ENCODE measurements around the gene ACADM. TPM values are rescaled to one million over a fixed set of nuclear protein-coding genes. Genes with fewer than 3 reads are reported as not detected.
"Not testable (repeated sequence)": the region's sequence is repeated elsewhere in the genome, so short reads cannot be mapped to it uniquely, and the experiment has no call there.

ACADM gene
- total and polyA plus RNA-seq, 3 experiments from 2014 or later, result 50.0 to 55.4 (median 53.4) TPM

- no peak overlapping the region for H3K27ac ChIP-seq (ENCODE audit: low read depth, low read length)
- Mint-ChIP-seq H3K4me1 (no peaks in the 10 kb centered on the region), H3K27ac (no peak overlapping the region), H3K9me3 (peaks cover 0 to 2% (median 0%) of the 10 kb centered on the region in 5 donors), H3K4me3 (no peak overlapping the region), H3K27me3 (peaks cover 20 to 69% of the 10 kb centered on the region in 2 donors), H3K36me3 (peaks cover 0 to 5% (median 0%) of the 10 kb centered on the region in 3 donors)
- no peaks in the 10 kb centered on the region for H3K36me3 ChIP-seq (ENCODE audit: insufficient read depth, low read length)
- no peak for DNase-seq
- no peaks in the 10 kb centered on the region for H3K4me1 ChIP-seq (ENCODE audit: insufficient read depth, low read length)
- no peaks in the 10 kb centered on the region for H3K27me3 ChIP-seq (ENCODE audit: insufficient read depth, low read length, poor library complexity, severe bottlenecking)
- POLR2A ChIA-PET, result no interaction called here
- CTCF ChIA-PET, result no interaction called here
- no peak overlapping the region for H3K4me3 ChIP-seq (ENCODE audit: low read length)
- no peaks in the 10 kb centered on the region for H3K9me3 ChIP-seq (ENCODE audit: low read length)
These were observed 13.7 kb upstream of the ACADM start for GRCh38 chr1:75710832-75711231.

- CTCF ChIA-PET, result no interaction called here
- POLR2A ChIA-PET, result no interaction called here
- Mint-ChIP-seq H3K4me3 (no peak overlapping the region), H3K4me1 (no peaks in the 10 kb centered on the region), H3K9me3 (peaks cover 0 to 2% (median 0%) of the 10 kb centered on the region in 5 donors), H3K36me3 (peaks cover 0 to 5% (median 0%) of the 10 kb centered on the region in 3 donors), H3K27ac (no peak overlapping the region), H3K27me3 (peaks cover 19 to 71% of the 10 kb centered on the region in 2 donors)
- Histone ChIP-seq H3K36me3 (ENCODE audit: insufficient read depth, low read length) (no peaks in the 10 kb centered on the region), H3K27me3 (ENCODE audit: insufficient read depth, low read length, poor library complexity, severe bottlenecking) (no peaks in the 10 kb centered on the region), H3K9me3 (ENCODE audit: low read length) (no peaks in the 10 kb centered on the region), H3K4me1 (ENCODE audit: insufficient read depth, low read length) (no peaks in the 10 kb centered on the region), H3K4me3 (ENCODE audit: low read length) (no peak overlapping the region), H3K27ac (ENCODE audit: low read depth, low read length) (no peak overlapping the region)
- no peak for DNase-seq
These were observed 12.7 kb upstream of the ACADM start for GRCh38 chr1:75711846-75712245.

- Histone ChIP-seq H3K4me3 (ENCODE audit: low read length) (no peak overlapping the region), H3K36me3 (ENCODE audit: insufficient read depth, low read length) (no peaks in the 10 kb centered on the region), H3K27ac (ENCODE audit: low read depth, low read length) (no peak overlapping the region), H3K9me3 (ENCODE audit: low read length) (no peaks in the 10 kb centered on the region), H3K27me3 (ENCODE audit: insufficient read depth, low read length, poor library complexity, severe bottlenecking) (no peaks in the 10 kb centered on the region), H3K4me1 (ENCODE audit: insufficient read depth, low read length) (no peaks in the 10 kb centered on the region)
- no peaks in the 10 kb centered on the region for H3K4me1 Mint-ChIP-seq
- no peak overlapping the region for H3K4me3 Mint-ChIP-seq
- no peak for DNase-seq
- ChIA-PET POLR2A (no interaction called here), CTCF (no interaction called here)
- peaks cover 17 to 68% of the 10 kb centered on the region in 2 donors for H3K27me3 Mint-ChIP-seq
- peaks cover 0 to 5% (median 0%) of the 10 kb centered on the region in 3 donors for H3K36me3 Mint-ChIP-seq
- H3K27ac Mint-ChIP-seq, result no peak overlapping the region
- no peaks in the 10 kb centered on the region for H3K9me3 Mint-ChIP-seq
These were observed 12.2 kb upstream of the ACADM start for GRCh38 chr1:75712306-75712705.

- H3K27me3 Mint-ChIP-seq, result peaks cover 0 to 12% of the 10 kb centered on the region in 2 donors
- H3K4me3 ChIP-seq (ENCODE audit: low read length), result no peak overlapping the region
- H3K27ac ChIP-seq (ENCODE audit: low read depth, low read length), result no peak overlapping the region
- H3K4me3 Mint-ChIP-seq, result no peak overlapping the region
- H3K4me1 ChIP-seq (ENCODE audit: insufficient read depth, low read length), result peaks cover 7% of the 10 kb centered on the region
- H3K4me1 Mint-ChIP-seq, result peaks cover 7 to 11% (median 10%) of the 10 kb centered on the region in 3 donors
- no peak for DNase-seq
- no peaks in the 10 kb centered on the region for H3K27me3 ChIP-seq (ENCODE audit: insufficient read depth, low read length, poor library complexity, severe bottlenecking)
- H3K27ac Mint-ChIP-seq, result no peak overlapping the region
- POLR2A ChIA-PET, result no interaction called here
- no peaks in the 10 kb centered on the region for H3K36me3 ChIP-seq (ENCODE audit: insufficient read depth, low read length)
- CTCF ChIA-PET, result no interaction called here
- peaks cover 0 to 7% (median 0%) of the 10 kb centered on the region in 3 donors for H3K36me3 Mint-ChIP-seq
- H3K9me3 Mint-ChIP-seq, result no peaks in the 10 kb centered on the region
- no peaks in the 10 kb centered on the region for H3K9me3 ChIP-seq (ENCODE audit: low read length)
These were observed 4.7 kb upstream of the ACADM start for GRCh38 chr1:75719810-75720209.

GRCh38 chr1:75720325-75720724 lies 4.2 kb upstream of the ACADM start:
- CTCF ChIA-PET, result no interaction called here
- H3K4me1 ChIP-seq (ENCODE audit: insufficient read depth, low read length), result peaks cover 9% of the 10 kb centered on the region
- H3K4me3 Mint-ChIP-seq, result no peak overlapping the region
- H3K36me3 ChIP-seq (ENCODE audit: insufficient read depth, low read length), result no peaks in the 10 kb centered on the region
- H3K36me3 Mint-ChIP-seq, result peaks cover 0 to 9% (median 0%) of the 10 kb centered on the region in 3 donors
- H3K9me3 ChIP-seq (ENCODE audit: low read length), result no peaks in the 10 kb centered on the region
- no peaks in the 10 kb centered on the region for H3K27me3 ChIP-seq (ENCODE audit: insufficient read depth, low read length, poor library complexity, severe bottlenecking)
- DNase-seq, result no peak
- peak overlapping the region in 2 of 8 donors; percentile 22 to 56 for H3K27ac Mint-ChIP-seq
- no peaks in the 10 kb centered on the region for H3K9me3 Mint-ChIP-seq
- no peak overlapping the region for H3K4me3 ChIP-seq (ENCODE audit: low read length)
- peaks cover 0 to 7% of the 10 kb centered on the region in 2 donors for H3K27me3 Mint-ChIP-seq
- H3K4me1 Mint-ChIP-seq, result peaks cover 8 to 16% (median 13%) of the 10 kb centered on the region in 3 donors
- POLR2A ChIA-PET, result no interaction called here
- no peak overlapping the region for H3K27ac ChIP-seq (ENCODE audit: low read depth, low read length)

- peak overlapping the region in 1 of 7 donors; percentile 16 for H3K4me3 Mint-ChIP-seq
- no peak overlapping the region for H3K27ac ChIP-seq (ENCODE audit: low read depth, low read length)
- peaks cover 0 to 6% of the 10 kb centered on the region in 2 donors for H3K27me3 Mint-ChIP-seq
These were observed 3.7 kb upstream of the ACADM start for GRCh38 chr1:75720820-75721219.

GRCh38 chr1:75722246-75722645 lies 2.3 kb upstream of the ACADM start:
- POLR2A ChIA-PET; H3K9me3 ChIP-seq (ENCODE audit: low read length); H3K27me3 Mint-ChIP-seq; H3K9me3 Mint-ChIP-seq; DNase-seq; H3K36me3 Mint-ChIP-seq; H3K27ac ChIP-seq (ENCODE audit: low read depth, low read length); H3K27me3 ChIP-seq (ENCODE audit: insufficient read depth, low read length, poor library complexity, severe bottlenecking); H3K36me3 ChIP-seq (ENCODE audit: insufficient read depth, low read length); H3K4me3 ChIP-seq (ENCODE audit: low read length): not testable (repeated sequence)
- peak overlapping the region in 1 of 8 donors; percentile 58 for H3K27ac Mint-ChIP-seq
- CTCF ChIA-PET, result interaction anchor here (1.6 kb wide), 1 partner anchor 69 kb away, joined by 3 read pairs; no protein-coding TSS in a partner anchor
- peaks cover 19% of the 10 kb centered on the region for H3K4me1 ChIP-seq (ENCODE audit: insufficient read depth, low read length)
- peaks cover 23 to 35% (median 32%) of the 10 kb centered on the region in 3 donors for H3K4me1 Mint-ChIP-seq
- H3K4me3 Mint-ChIP-seq, result peak overlapping the region in 1 of 7 donors; percentile 99

More at GRCh38 chr1:75720820-75721219, 3.7 kb upstream of the ACADM start:
- no peaks in the 10 kb centered on the region for H3K9me3 Mint-ChIP-seq
- peaks cover 0 to 9% (median 0%) of the 10 kb centered on the region in 3 donors for H3K36me3 Mint-ChIP-seq
- peak overlapping the region in 2 of 8 donors; percentile 22 to 56 for H3K27ac Mint-ChIP-seq
- CTCF ChIA-PET, result interaction anchor here (1.6 kb wide), 1 partner anchor 70 kb away, joined by 3 read pairs; no protein-coding TSS in a partner anchor
- peaks cover 13 to 21% (median 18%) of the 10 kb centered on the region in 3 donors for H3K4me1 Mint-ChIP-seq
- POLR2A ChIA-PET, result no interaction called here
- Histone ChIP-seq H3K27me3 (ENCODE audit: insufficient read depth, low read length, poor library complexity, severe bottlenecking) (no peaks in the 10 kb centered on the region), H3K4me3 (ENCODE audit: low read length) (no peak overlapping the region), H3K4me1 (ENCODE audit: insufficient read depth, low read length) (peaks cover 14% of the 10 kb centered on the region), H3K36me3 (ENCODE audit: insufficient read depth, low read length) (no peaks in the 10 kb centered on the region), H3K9me3 (ENCODE audit: low read length) (no peaks in the 10 kb centered on the region)
- peak in 1 of 5 donors; percentile 26 for DNase-seq

- ChIA-PET CTCF (no interaction called here), POLR2A (interaction anchor here (1.7 kb wide), 1 partner anchor 63 kb away, joined by 7 read pairs; the partner anchor contains the start of gene RABGGTB)
- DNase-seq, result no peak
- Histone ChIP-seq H3K36me3 (ENCODE audit: insufficient read depth, low read length) (no peaks in the 10 kb centered on the region), H3K27me3 (ENCODE audit: insufficient read depth, low read length, poor library complexity, severe bottlenecking) (no peaks in the 10 kb centered on the region), H3K9me3 (ENCODE audit: low read length) (no peaks in the 10 kb centered on the region), H3K4me1 (ENCODE audit: insufficient read depth, low read length) (peaks cover 23% of the 10 kb centered on the region), H3K4me3 (ENCODE audit: low read length) (no peak overlapping the region), H3K27ac (ENCODE audit: low read depth, low read length) (no peak overlapping the region)
- Mint-ChIP-seq H3K36me3 (peaks cover 0 to 9% (median 0%) of the 10 kb centered on the region in 3 donors), H3K4me1 (peaks cover 29 to 42% (median 39%) of the 10 kb centered on the region in 3 donors), H3K9me3 (no peaks in the 10 kb centered on the region), H3K27ac (peak overlapping the region in 6 of 8 donors; percentile 27 to 97 (median 92)), H3K27me3 (no peaks in the 10 kb centered on the region), H3K4me3 (peak overlapping the region; percentile 95 to 99 (median 99))
These were observed 1.5 kb upstream of the ACADM start for GRCh38 chr1:75722966-75723365.

All from CD8-positive, alpha-beta memory T cell (primary cell).